HEK293T (cell line): ENCODE measurements around the gene B2M.
"Not testable (repeated sequence)": the region's sequence is repeated elsewhere in the genome, so short reads cannot be mapped to it uniquely, and the experiment has no call there.

ENCODE experiments used
- BHLHE40 ChIP-seq: fragments of 450-650 bp; IDR thresholded peaks from 2 replicates; pipeline ENCODE4 v1.6.1; 2016; ENCODE audit warnings: mild to moderate bottlenecking, moderate library complexity, borderline replicate concordance
- CTBP1 ChIP-seq: fragments of 450-650 bp; IDR thresholded peaks from 2 replicates; pipeline ENCODE4 v1.6.1; 2016; ENCODE audit warnings: borderline replicate concordance
- ELF4 ChIP-seq: fragments of 450-650 bp; IDR thresholded peaks from 2 replicates; pipeline ENCODE4 v1.6.1; 2017; ENCODE audit warnings: antibody characterized with exemption
- FOXK2 ChIP-seq: fragments of 450-650 bp; IDR thresholded peaks from 2 replicates; pipeline ENCODE4 v1.6.1; 2016; ENCODE audit warnings: mild to moderate bottlenecking
- FOXM1 ChIP-seq: fragments of 450-650 bp; IDR thresholded peaks from 2 replicates; pipeline ENCODE4 v1.6.1; 2017; ENCODE audit warnings: mild to moderate bottlenecking, borderline replicate concordance
- HDGF ChIP-seq: fragments of 450-650 bp; IDR thresholded peaks from 2 replicates; pipeline ENCODE4 v1.6.1; 2017; ENCODE audit warnings: antibody characterized with exemption, borderline replicate concordance
- L3MBTL2 ChIP-seq: fragments of 450-650 bp; conservative IDR thresholded peaks from 2 replicates; pipeline ENCODE4 v1.6.1; 2016; ENCODE audit warnings: mild to moderate bottlenecking
- SP1 ChIP-seq: fragments of 450-650 bp; IDR thresholded peaks from 2 replicates; pipeline ENCODE4 v1.6.1; 2017
- SUZ12 ChIP-seq: fragments of 450-650 bp; IDR thresholded peaks from 2 replicates; pipeline ENCODE4 v1.6.1; 2016; ENCODE audit warnings: mild to moderate bottlenecking
- TARDBP ChIP-seq: fragments of 450-650 bp; IDR thresholded peaks from 2 replicates; pipeline ENCODE4 v1.6.1; 2016
- ZNF384 ChIP-seq: fragments of 450-650 bp; IDR thresholded peaks from 2 replicates; pipeline ENCODE4 v1.6.1; 2016

DNA sequence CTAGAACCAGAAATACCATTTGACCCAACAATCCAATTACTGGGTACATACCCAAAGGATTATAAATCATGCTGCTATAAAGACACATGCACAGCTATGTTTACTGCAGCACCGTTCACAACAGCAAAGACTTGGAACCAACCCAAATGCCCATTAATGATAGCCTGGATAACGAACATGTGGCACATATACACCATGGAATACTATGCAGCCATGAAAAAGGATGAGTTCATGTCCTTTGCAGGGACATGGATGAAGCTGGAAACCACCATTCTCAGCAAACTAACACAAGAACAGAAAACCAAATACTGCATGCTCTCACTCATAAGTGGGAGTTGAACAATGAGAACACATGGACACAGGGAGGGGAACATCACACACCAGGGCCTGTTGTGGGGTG lies 22.0 kb upstream of the B2M start:
- TF ChIP-seq SP1, SUZ12, ELF4, BHLHE40, FOXK2, L3MBTL2, TARDBP, ZNF384, HDGF, FOXM1, CTBP1: not testable (repeated sequence)
